GM23338 (cell line): Measurements from ENCODE around the gene RAD51B. TPM values are rescaled to one million over a fixed set of nuclear protein-coding genes. Genes with fewer than 3 reads are reported as not detected.

Source experiments
- ATAC-seq: fragments of 200-7000 bp; cut with Tn5 transposase; 3 replicates; pipeline ENCODE4 v1.9.1; 2020
- DNase-seq: peaks from one replicate; pipeline ENCODE4 v3.0.0-alpha.2; 2015; ENCODE audit warnings: low spot score
- H2AFZ ChIP-seq: fragments of 200-600 bp; sonication (generic); 2 replicates; pipeline ENCODE4 v1.8.0; 2016; ENCODE audit warnings: antibody characterized with exemption, mild to moderate bottlenecking, moderate library complexity
- H3F3A ChIP-seq: fragments of 200-600 bp; sonication (generic); replicated peaks from 2 replicates; pipeline ENCODE4 v1.8.0; 2017; ENCODE audit warnings: antibody characterized with exemption, mixed run types, low read depth
- H3K27ac ChIP-seq: fragments of 200-600 bp; sonication (generic); 2 replicates; pipeline ENCODE4 v1.6.1; 2016; ENCODE audit warnings: low read depth
- H3K27me3 ChIP-seq: fragments of 200-600 bp; sonication (generic); 2 replicates; pipeline ENCODE4 v1.8.0; 2016; ENCODE audit warnings: mild to moderate bottlenecking, mixed run types, moderate library complexity; ENCODE audit not compliant: insufficient read depth
- H3K36me3 ChIP-seq: fragments of 200-600 bp; sonication (generic); 2 replicates; pipeline ENCODE4 v1.8.0; 2016; ENCODE audit warnings: mild to moderate bottlenecking; ENCODE audit not compliant: insufficient read depth
- H3K4me1 ChIP-seq: fragments of 200-600 bp; sonication (generic); 2 replicates; pipeline ENCODE4 v1.8.0; 2016; ENCODE audit warnings: mild to moderate bottlenecking, moderate library complexity; ENCODE audit not compliant: insufficient read depth
- H3K4me2 ChIP-seq: fragments of 200-600 bp; sonication (generic); 2 replicates; pipeline ENCODE4 v1.7.1; 2017; ENCODE audit warnings: mixed run types
- H3K4me3 ChIP-seq: fragments of 200-600 bp; sonication (generic); 2 replicates; pipeline ENCODE4 v1.6.1; 2016; ENCODE audit warnings: mixed run types
- H3K79me2 ChIP-seq: fragments of 200-600 bp; sonication (generic); replicated peaks from 2 replicates; pipeline ENCODE4 v1.8.0; 2017; ENCODE audit warnings: mild to moderate bottlenecking; ENCODE audit not compliant: insufficient read depth
- H3K9me2 ChIP-seq: fragments of 200-600 bp; sonication (generic); 2 replicates; pipeline ENCODE4 v1.8.0; 2017; ENCODE audit not compliant: insufficient read depth
- H4K20me1 ChIP-seq: fragments of 200-600 bp; sonication (generic); replicated peaks from 2 replicates; pipeline ENCODE4 v1.8.0; 2017; ENCODE audit warnings: mild to moderate bottlenecking; ENCODE audit not compliant: insufficient read depth
- H3K27ac Mint-ChIP-seq: 2 replicates; pipeline ENCODE4 v1.8.0; 2020; ENCODE audit warnings: inconsistent platforms, mild to moderate bottlenecking, moderate library complexity, mixed read lengths
- H3K27me3 Mint-ChIP-seq: 3 replicates; pipeline ENCODE4 v1.8.0; 2022; ENCODE audit warnings: low read depth, mild to moderate bottlenecking, moderate library complexity, mixed read lengths, inconsistent platforms; ENCODE audit not compliant: insufficient read depth, poor library complexity
- H3K36me3 Mint-ChIP-seq: 3 replicates; pipeline ENCODE4 v1.8.0; 2021; ENCODE audit warnings: low read depth, mild to moderate bottlenecking, inconsistent platforms, moderate library complexity, mixed read lengths
- H3K4me1 Mint-ChIP-seq: 3 replicates; pipeline ENCODE4 v1.8.0; 2020; ENCODE audit warnings: mild to moderate bottlenecking, inconsistent platforms, mixed read lengths
- H3K4me3 Mint-ChIP-seq: 3 replicates; pipeline ENCODE4 v1.8.0; 2021; ENCODE audit warnings: moderate library complexity, mild to moderate bottlenecking, inconsistent platforms, mixed read lengths
- H3K9me3 Mint-ChIP-seq: 3 replicates; pipeline ENCODE4 v1.8.0; 2020; ENCODE audit warnings: moderate library complexity, mild to moderate bottlenecking, inconsistent platforms, mixed read lengths
- CREB1 ChIP-seq: fragments of 250-450 bp; sonication (Bioruptor Pico); IDR thresholded peaks from 2 replicates; pipeline ENCODE4 v1.5.0; 2020; ENCODE audit warnings: low read depth, mild to moderate bottlenecking, moderate library complexity
- EZH2 ChIP-seq: fragments of 200-600 bp; sonication (generic); IDR thresholded peaks from one replicate; pipeline ENCODE4 v1.8.0; 2017; ENCODE audit warnings: antibody characterized with exemption, mild to moderate bottlenecking, low read depth; ENCODE audit not compliant: unreplicated experiment
- EZH2phosphoT487 ChIP-seq: fragments of 200-600 bp; sonication (generic); IDR thresholded peaks from one replicate; pipeline ENCODE4 v1.8.1; 2018; ENCODE audit warnings: antibody characterized with exemption; ENCODE audit not compliant: unreplicated experiment
- JUNB ChIP-seq: IDR thresholded peaks from one replicate; pipeline ENCODE4 v1.6.1; 2016; ENCODE audit warnings: antibody characterized with exemption; ENCODE audit not compliant: unreplicated experiment
- POLR2AphosphoS5 ChIP-seq: IDR thresholded peaks from 2 replicates; pipeline ENCODE4 v1.6.1; 2016; ENCODE audit warnings: antibody characterized with exemption, low read depth
- ZNF462 ChIP-seq: fragments of 250-450 bp; sonication (Bioruptor Pico); IDR thresholded peaks from 2 replicates; pipeline ENCODE4 v1.5.0; 2020; ENCODE audit warnings: mild to moderate bottlenecking, moderate library complexity
- polyA plus RNA-seq: library from polyadenylated mRNA; unstranded; fragments of >200 nt; fragmentation: Nextera tagmentation; extraction: Ambion mirVana; gene quantifications from 2 replicates; pipeline ENCODE4 v1.2.1, GENCODE V29; 2016
- total RNA-seq: library from RNA; depleted of rRNA; stranded (reverse); fragments of >200 nt; shearing (Covaris generic); gene quantifications from 2 replicates; pipeline ENCODE4 v1.2.3, GENCODE V29; 2014
- TF ChIP-seq, protein P1 (sequence below): IDR thresholded peaks from 2 replicates; pipeline ENCODE4 v1.6.1; 2016; ENCODE audit warnings: antibody characterized with exemption
- TF ChIP-seq, protein P2 (sequence below), 2 experiments: fragments of 200-600 bp in 1 of 2; sonication (generic) in 1 of 2; conservative IDR thresholded peaks; 2 replicates each; pipeline versions ENCODE4 v1.5.1 to v1.6.1; 2016 to 2017; ENCODE audit warnings: antibody characterized with exemption in 2 of 2, low read depth in 2 of 2, mild to moderate bottlenecking in 2 of 2, moderate library complexity in 1 of 2

RAD51B gene
- total and polyA plus RNA-seq, 2 experiments from 2014 or later = 15.7 to 29.1 TPM

DNA sequence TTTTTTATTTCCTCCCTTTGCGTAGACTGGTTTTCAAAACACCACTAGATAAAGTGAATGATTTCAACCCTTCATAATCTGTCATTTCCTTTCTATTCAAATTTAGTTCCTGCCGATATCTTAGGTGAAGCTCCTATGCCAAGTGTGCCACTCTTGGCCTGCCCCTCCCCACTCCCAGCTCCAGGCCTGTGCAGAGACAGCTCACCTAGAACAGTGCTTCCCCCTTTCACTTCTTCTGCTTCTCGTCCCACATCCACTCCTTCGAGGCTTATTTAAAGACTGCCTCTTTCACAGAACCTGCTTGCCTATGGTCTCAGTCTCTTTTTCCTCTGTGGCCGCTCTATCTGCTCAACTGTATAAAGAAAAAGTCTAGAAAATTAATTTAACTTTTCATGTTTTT is 473.8 kb downstream of the RAD51B start:
- no peak overlapping the region for H3K27ac ChIP-seq
- peaks cover 47% of the 10 kb centered on the region for H3K4me1 Mint-ChIP-seq
- H3K27ac Mint-ChIP-seq = no peak overlapping the region
- ATAC-seq (no peak), DNase-seq (no peak)
- no peaks in the 10 kb centered on the region for H3K9me2 ChIP-seq
- H3K4me3 ChIP-seq = no peak overlapping the region
- H3K36me3 Mint-ChIP-seq = peaks cover 6% of the 10 kb centered on the region; the same call in 2 of the 3 replicates
- H3K27me3 ChIP-seq = no peaks in the 10 kb centered on the region
- no peak overlapping the region for H3K4me3 Mint-ChIP-seq
- peaks cover 28% of the 10 kb centered on the region for H3K4me1 ChIP-seq
- no peak overlapping the region for H3K4me2 ChIP-seq
- no peak overlapping the region for H2AFZ ChIP-seq
- H3K79me2 ChIP-seq = no peaks in the 10 kb centered on the region
- H3K9me3 Mint-ChIP-seq = peaks cover 6% of the 10 kb centered on the region
- peaks cover 2% of the 10 kb centered on the region for H3K27me3 Mint-ChIP-seq
- no peak for TF ChIP-seq JUNB
- no peak for TF ChIP-seq POLR2AphosphoS5
- TF ChIP-seq ZNF462 = no peak
- no peak for TF ChIP-seq EZH2
- TF ChIP-seq EZH2phosphoT487 = no peak
- TF ChIP-seq, protein P1, sequence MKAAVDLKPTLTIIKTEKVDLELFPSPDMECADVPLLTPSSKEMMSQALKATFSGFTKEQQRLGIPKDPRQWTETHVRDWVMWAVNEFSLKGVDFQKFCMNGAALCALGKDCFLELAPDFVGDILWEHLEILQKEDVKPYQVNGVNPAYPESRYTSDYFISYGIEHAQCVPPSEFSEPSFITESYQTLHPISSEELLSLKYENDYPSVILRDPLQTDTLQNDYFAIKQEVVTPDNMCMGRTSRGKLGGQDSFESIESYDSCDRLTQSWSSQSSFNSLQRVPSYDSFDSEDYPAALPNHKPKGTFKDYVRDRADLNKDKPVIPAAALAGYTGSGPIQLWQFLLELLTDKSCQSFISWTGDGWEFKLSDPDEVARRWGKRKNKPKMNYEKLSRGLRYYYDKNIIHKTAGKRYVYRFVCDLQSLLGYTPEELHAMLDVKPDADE = no peak
- TF ChIP-seq, protein P2, sequence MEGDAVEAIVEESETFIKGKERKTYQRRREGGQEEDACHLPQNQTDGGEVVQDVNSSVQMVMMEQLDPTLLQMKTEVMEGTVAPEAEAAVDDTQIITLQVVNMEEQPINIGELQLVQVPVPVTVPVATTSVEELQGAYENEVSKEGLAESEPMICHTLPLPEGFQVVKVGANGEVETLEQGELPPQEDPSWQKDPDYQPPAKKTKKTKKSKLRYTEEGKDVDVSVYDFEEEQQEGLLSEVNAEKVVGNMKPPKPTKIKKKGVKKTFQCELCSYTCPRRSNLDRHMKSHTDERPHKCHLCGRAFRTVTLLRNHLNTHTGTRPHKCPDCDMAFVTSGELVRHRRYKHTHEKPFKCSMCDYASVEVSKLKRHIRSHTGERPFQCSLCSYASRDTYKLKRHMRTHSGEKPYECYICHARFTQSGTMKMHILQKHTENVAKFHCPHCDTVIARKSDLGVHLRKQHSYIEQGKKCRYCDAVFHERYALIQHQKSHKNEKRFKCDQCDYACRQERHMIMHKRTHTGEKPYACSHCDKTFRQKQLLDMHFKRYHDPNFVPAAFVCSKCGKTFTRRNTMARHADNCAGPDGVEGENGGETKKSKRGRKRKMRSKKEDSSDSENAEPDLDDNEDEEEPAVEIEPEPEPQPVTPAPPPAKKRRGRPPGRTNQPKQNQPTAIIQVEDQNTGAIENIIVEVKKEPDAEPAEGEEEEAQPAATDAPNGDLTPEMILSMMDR (conservative IDR thresholded peaks at IDR 0.05; ENCODE audit: low read depth in 2 of 2) = no peak
- TF ChIP-seq CREB1 (CRISPR knock-in tag) = no peak
- H3F3A ChIP-seq = no peaks in the 10 kb centered on the region
- H4K20me1 ChIP-seq = no peaks in the 10 kb centered on the region
- no peaks in the 10 kb centered on the region for H3K36me3 ChIP-seq
